ENCODE data around the gene CELF4. TPM values are rescaled to one million over a fixed set of nuclear protein-coding genes. Genes with fewer than 3 reads are reported as not detected.

Gene CELF4
- total RNA-seq, 3 donors from 2014 or later = 1.0 TPM; not detected in 2

DNA sequence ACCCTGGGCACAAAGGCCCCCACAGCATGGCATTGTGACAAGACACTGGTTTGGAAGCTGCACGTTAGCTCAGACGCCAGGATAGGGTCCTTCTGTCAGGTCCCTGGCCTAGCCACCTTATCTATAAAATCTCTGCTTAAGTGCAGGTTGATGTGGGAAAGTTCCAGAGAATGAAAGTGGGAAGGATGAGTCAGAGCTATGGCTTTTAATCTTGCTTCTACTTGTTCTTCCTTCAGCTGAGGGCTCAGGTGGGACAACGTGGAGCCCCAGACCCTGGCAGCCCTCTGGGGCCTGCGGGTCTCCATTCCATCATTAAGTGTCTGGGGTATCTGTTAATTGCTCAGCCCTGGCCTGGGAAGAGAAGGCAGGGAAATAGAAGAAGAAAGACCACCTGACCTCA is 64.5 kb downstream of the CELF4 start:
- Histone ChIP-seq H3K9me3 (no peaks in the 10 kb centered on the region), H3K4me3 (no peak overlapping the region), H3K4me1 (no peaks in the 10 kb centered on the region), H3K27me3 (no peaks in the 10 kb centered on the region), H3K36me3 (no peaks in the 10 kb centered on the region), H3K27ac (no peak overlapping the region)
- intact Hi-C loops (cut with DNase I; ENCODE audit: low total_unique reads) = no loop called here
- TF ChIP-seq POLR2AphosphoS5 (IDR thresholded peaks at IDR 0.05) = no peak
- TF ChIP-seq POLR2A (IDR thresholded peaks at IDR 0.05) = no peak
- TF ChIP-seq CTCF (IDR thresholded peaks at IDR 0.05) = no peak
- DNase-seq (ENCODE audit: low spot score in 2 of 2) = no peak

- no peak for DNase-seq (ENCODE audit: low spot score in 2 of 2)
- TF ChIP-seq POLR2AphosphoS5 (IDR thresholded peaks at IDR 0.05) (no peak), CTCF (IDR thresholded peaks at IDR 0.05) (no peak), POLR2A (IDR thresholded peaks at IDR 0.05) (no peak)
- no peaks in the 10 kb centered on the region for H3K36me3 ChIP-seq
- no peak overlapping the region for H3K27ac ChIP-seq
- no peaks in the 10 kb centered on the region for H3K27me3 ChIP-seq
- intact Hi-C loops (cut with DNase I; ENCODE audit: low total_unique reads) = no loop called here
- H3K9me3 ChIP-seq = no peaks in the 10 kb centered on the region
- H3K4me1 ChIP-seq = no peaks in the 10 kb centered on the region
- no peak overlapping the region for H3K4me3 ChIP-seq
Observed at GRCh38 chr18:37499913-37500312, 65.7 kb downstream of the CELF4 start.

GRCh38 chr18:37499044-37499443 is 66.6 kb downstream of the CELF4 start:
- intact Hi-C loops (cut with DNase I; ENCODE audit: low total_unique reads) = no loop called here
- Histone ChIP-seq H3K4me1 (no peaks in the 10 kb centered on the region), H3K27me3 (no peaks in the 10 kb centered on the region), H3K9me3 (no peaks in the 10 kb centered on the region), H3K27ac (no peak overlapping the region), H3K4me3 (no peak overlapping the region), H3K36me3 (no peaks in the 10 kb centered on the region)
- TF ChIP-seq POLR2AphosphoS5 (IDR thresholded peaks at IDR 0.05) (no peak), POLR2A (IDR thresholded peaks at IDR 0.05) (no peak), CTCF (IDR thresholded peaks at IDR 0.05) (no peak)
- no peak for DNase-seq (ENCODE audit: low spot score in 2 of 2)

DNA sequence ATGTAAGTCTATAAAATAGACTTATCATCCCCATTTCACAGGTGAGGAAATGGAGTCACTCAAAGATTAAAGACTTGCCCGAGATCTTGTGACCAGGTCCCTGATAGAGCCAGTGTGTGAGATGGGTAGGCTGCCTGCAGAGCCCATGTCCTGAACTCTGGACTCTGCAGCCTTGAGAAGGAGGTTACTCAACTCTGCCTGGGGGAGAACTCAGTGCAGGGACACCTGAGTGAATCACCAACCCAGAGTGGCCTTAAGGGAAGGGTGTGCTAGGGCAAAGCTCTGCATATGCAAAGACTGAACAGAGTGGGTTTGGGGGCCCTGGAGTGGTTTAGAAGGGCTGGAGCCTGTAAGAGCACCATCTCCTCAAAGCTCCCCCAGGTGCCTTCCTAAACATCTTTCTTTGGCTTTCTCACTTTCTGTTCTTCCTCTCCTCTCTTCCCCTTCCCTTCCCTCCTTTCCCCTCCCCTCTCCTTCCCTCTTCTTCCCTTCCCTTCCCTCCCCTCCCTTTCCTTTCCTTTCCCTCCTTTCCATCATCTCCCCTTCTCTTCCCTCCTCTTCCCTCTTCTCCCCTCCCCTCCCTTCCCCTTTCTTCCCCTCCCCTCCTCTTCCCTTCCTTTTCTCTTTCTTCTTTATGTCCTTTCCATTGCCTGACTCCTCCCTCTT is 67.6 kb downstream of the CELF4 start:
- H3K27me3 ChIP-seq = no peaks in the 10 kb centered on the region
- no peak overlapping the region for H3K27ac ChIP-seq
- intact Hi-C loops (cut with DNase I; ENCODE audit: low total_unique reads) = no loop called here
- H3K4me3 ChIP-seq = no peak overlapping the region
- H3K9me3 ChIP-seq = no peaks in the 10 kb centered on the region
- no peak for TF ChIP-seq POLR2A (IDR thresholded peaks at IDR 0.05)
- TF ChIP-seq POLR2AphosphoS5 (IDR thresholded peaks at IDR 0.05) = no peak
- no peak for TF ChIP-seq CTCF (IDR thresholded peaks at IDR 0.05)
- no peaks in the 10 kb centered on the region for H3K36me3 ChIP-seq
- no peak for DNase-seq (ENCODE audit: low spot score in 2 of 2)
- no peaks in the 10 kb centered on the region for H3K4me1 ChIP-seq

GRCh38 chr18:37496568-37496967 is 69.0 kb downstream of the CELF4 start:
- Histone ChIP-seq H3K4me1 (no peaks in the 10 kb centered on the region), H3K27me3 (no peaks in the 10 kb centered on the region), H3K4me3 (no peak overlapping the region), H3K27ac (no peak overlapping the region), H3K36me3 (no peaks in the 10 kb centered on the region), H3K9me3 (no peaks in the 10 kb centered on the region)
- intact Hi-C loops (cut with DNase I; ENCODE audit: low total_unique reads) = no loop called here
- TF ChIP-seq POLR2A (IDR thresholded peaks at IDR 0.05) = no peak
- no peak for TF ChIP-seq POLR2AphosphoS5 (IDR thresholded peaks at IDR 0.05)
- DNase-seq (ENCODE audit: low spot score in 2 of 2) = no peak

Data from breast epithelium (tissue), 4 donors.